Activated CD8-positive, alpha-beta T cell treated with anti-CD3 and anti-CD28 coated beads, Interleukin-2, amount 10 ng/mL, durations not matched to agents 7 days and 5 days (primary cell): ENCODE measurements around the gene LRRN4CL. TPM values are rescaled to one million over a fixed set of nuclear protein-coding genes. Genes with fewer than 3 reads are reported as not detected.
A peak's percentile ranks its signal among the peaks of the same experiment; 100 is the strongest.
"Not testable (repeated sequence)": the region's sequence is repeated elsewhere in the genome, so short reads cannot be mapped to it uniquely, and the experiment has no call there.

Experiments used
- ATAC-seq: fragments of 150-1000 bp; cut with Tn5 transposase; one replicate; pipeline ENCODE4 v1.10.0; 2021; ENCODE audit warnings: moderate library complexity
- CTCF ChIA-PET: fragments of 350-600 bp; sonication (Branson Sonifier 250); formaldehyde crosslinking; loops from one replicate; lab custom pipeline; 2021; ENCODE audit warnings: antibody characterized with exemption; lab: Charles Lee
- POLR2A ChIA-PET: fragments of 350-600 bp; sonication (Branson Sonifier 250); formaldehyde crosslinking; loops from one replicate; lab custom pipeline; 2021; ENCODE audit warnings: antibody characterized with exemption; lab: Charles Lee
- DNase-seq: peaks from one replicate; pipeline ENCODE4 v3.0.0-alpha.2; 2020
- H3K27ac Mint-ChIP-seq: one replicate; pipeline ENCODE4 v1.8.0; 2021; ENCODE audit warnings: mild to moderate bottlenecking, mixed read lengths
- H3K27me3 Mint-ChIP-seq: one replicate; pipeline ENCODE4 v1.8.0; 2021; ENCODE audit warnings: low read depth, mixed read lengths
- H3K36me3 Mint-ChIP-seq: one replicate; pipeline ENCODE4 v1.8.0; 2021; ENCODE audit warnings: low read depth, mixed read lengths
- H3K4me1 Mint-ChIP-seq: one replicate; pipeline ENCODE4 v1.8.0; 2021; ENCODE audit warnings: low read depth, mixed read lengths
- H3K4me3 Mint-ChIP-seq: one replicate; pipeline ENCODE4 v1.8.0; 2021; ENCODE audit warnings: mild to moderate bottlenecking, mixed read lengths
- H3K9me3 Mint-ChIP-seq: one replicate; pipeline ENCODE4 v1.8.0; 2022; ENCODE audit warnings: mixed read lengths; ENCODE audit not compliant: insufficient read depth
- total RNA-seq, 2 experiments: library from RNA; stranded (reverse); gene quantifications; one replicate each; pipeline ENCODE4 v1.2.3, GENCODE V29; 2021

The LRRN4CL gene
- under 1 TPM; 0.21 to 0.34 TPM for total RNA-seq

DNA sequence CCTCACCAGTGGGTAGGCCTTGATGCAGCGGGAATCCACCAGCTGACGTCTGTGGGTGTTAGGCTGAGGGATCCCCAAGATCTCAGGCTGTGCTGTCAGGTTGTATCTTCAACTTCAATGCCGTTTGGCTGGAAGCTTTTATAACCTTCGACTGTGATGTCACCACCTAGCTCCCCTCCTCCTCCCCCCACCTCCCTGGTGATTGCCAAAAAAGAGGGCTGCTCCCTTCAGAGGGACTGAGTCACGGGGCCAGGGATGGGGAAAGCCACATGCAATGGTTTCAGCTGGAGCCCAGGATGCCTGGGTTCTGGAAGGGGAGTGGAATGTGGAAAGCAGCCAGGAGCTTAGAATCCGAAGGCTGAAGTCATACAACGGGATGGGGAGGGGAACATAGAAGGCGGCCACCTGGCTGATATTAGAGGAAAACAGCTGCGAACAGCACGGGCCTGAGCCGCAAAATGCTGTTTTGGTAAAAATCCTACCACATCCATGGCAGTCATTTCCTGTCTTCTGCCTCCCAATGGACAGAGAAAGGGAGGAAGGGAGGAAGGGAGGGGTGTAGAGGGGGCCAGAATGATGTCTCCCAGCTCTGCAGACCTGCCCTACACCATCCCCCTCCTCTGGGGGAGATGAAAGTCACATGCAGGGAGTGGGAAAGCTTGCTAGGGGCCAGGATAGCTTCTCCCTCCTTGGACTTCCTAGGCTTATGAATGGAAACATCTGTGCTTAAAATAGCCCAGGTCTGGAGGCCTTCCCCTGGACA is at the start of gene LRRN4CL:
Gene LRRN4CL, minus strand, starts transcription at position 110 of the 763 bp plus-strand sequence. CDS start 1,022 bp downstream, outside the sequence.
- Mint-ChIP-seq H3K27ac (no peak within 1 kb of the TSS), H3K4me1 (peaks cover 4% of the 10 kb centered on the region), H3K4me3 (no peak within 1 kb of the TSS), H3K9me3 (no peaks in the 10 kb centered on the region), H3K36me3 (peaks cover 18% of the 10 kb centered on the region), H3K27me3 (peaks cover 10% of the 10 kb centered on the region)
- POLR2A ChIA-PET: interaction anchor here (1.2 to 2.2 kb wide), 5 partner anchors 9 to 151 kb away, joined by 4 to 7 read pairs (median 5); partner anchors contain the start of genes C11orf98, CSKMT and UBXN1
- DNase-seq (no peak), ATAC-seq (no peak)
- CTCF ChIA-PET: interaction anchor here (0.6 to 3.6 kb wide), 8 partner anchors 9 to 295 kb away, joined by 3 to 24 read pairs (median 3); partner anchors contain the start of genes C11orf98, CSKMT, LBHD1 and TUT1

DNA sequence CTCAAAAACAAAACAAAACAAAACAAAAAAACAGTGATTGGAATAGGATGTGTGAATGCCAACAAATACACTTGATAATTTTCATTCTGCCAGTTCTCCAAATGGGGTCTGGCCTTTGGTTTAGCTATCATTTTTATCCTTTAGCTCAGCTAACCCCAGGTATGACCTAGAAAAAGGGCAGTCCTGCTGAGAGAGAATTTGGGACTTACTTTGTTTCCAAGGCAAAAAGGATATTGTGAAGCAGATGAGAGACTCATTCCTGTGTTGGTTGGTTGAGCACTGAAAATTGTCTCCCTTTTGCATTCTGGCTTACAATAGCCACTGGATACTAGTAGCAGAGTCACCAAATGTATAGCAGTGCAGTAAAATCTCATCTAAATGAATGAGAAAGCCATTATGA is 47.9 kb upstream of the LRRN4CL start:
- Mint-ChIP-seq H3K4me3 (no peak overlapping the region), H3K27ac (no peak overlapping the region), H3K9me3 (no peaks in the 10 kb centered on the region), H3K4me1 (peaks cover 6% of the 10 kb centered on the region), H3K27me3 (no peaks in the 10 kb centered on the region), H3K36me3 (peaks cover 40% of the 10 kb centered on the region)
- no peak for ATAC-seq
- ChIA-PET CTCF (interaction anchor here (0.7 to 1.4 kb wide), 3 partner anchors 17 to 50 kb away, joined by 3 read pairs; partner anchors contain the start of genes TMEM179B and ZBTB3), POLR2A (interaction anchor here (0.7 to 1.9 kb wide), 5 partner anchors 17 to 104 kb away, joined by 3 to 6 read pairs (median 3); partner anchors contain the start of genes TMEM179B, WDR74 and ZBTB3)
- no peak for DNase-seq

DNA sequence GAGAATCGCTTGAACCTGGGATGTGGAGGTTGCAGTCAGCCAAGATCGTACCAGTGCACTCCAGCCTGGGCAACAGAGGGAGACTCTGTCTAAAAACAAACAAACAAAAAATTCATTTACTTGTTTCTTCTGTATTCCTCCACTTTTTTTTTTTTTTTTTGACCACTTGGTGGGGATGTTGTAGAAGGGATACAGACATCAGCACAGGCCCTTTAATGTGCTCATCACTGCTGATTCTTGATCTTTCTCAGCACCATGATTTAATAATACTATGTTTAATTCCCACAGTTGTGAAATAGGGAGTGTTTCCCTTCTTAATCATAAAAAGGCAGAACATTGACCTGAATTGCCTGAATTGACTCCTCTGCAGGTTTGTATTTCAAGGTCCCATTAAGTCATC is 43.5 kb upstream of the LRRN4CL start:
- Mint-ChIP-seq H3K4me1 (peaks cover 22% of the 10 kb centered on the region), H3K27ac (peak overlapping the region; percentile 43), H3K4me3 (no peak overlapping the region), H3K9me3 (no peaks in the 10 kb centered on the region), H3K27me3 (no peaks in the 10 kb centered on the region), H3K36me3 (peaks cover 34% of the 10 kb centered on the region)
- CTCF ChIA-PET: interaction anchor here (1.2 kb wide), 1 partner anchor 53 kb away, joined by 4 read pairs; no protein-coding TSS in a partner anchor
- no peak for DNase-seq
- ATAC-seq: no peak
- POLR2A ChIA-PET: no interaction called here

DNA sequence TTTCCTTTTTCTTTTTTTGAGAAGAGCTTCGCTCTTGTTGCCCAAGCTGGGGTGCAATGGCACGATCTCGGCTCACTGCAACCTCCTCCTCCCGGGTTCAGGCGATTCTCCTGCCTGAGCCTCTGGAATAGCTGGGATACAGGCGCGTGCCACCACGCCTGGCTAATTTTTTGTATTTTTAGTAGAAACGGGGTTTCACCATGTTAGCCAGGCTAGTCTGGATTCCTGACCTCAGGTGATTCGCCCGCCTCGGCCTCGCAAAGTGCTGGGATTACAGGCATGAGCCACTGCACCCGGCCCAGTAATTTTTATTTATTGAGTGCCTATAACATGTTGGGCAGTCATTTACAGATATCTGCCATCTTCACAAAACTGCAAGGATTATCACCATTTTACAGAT is 40.7 kb upstream of the LRRN4CL start:
- Mint-ChIP-seq H3K36me3 (peaks cover 46% of the 10 kb centered on the region), H3K4me3 (peak overlapping the region; percentile 94), H3K4me1 (peaks cover 26% of the 10 kb centered on the region)
- not testable (repeated sequence) for H3K27me3 Mint-ChIP-seq, H3K9me3 Mint-ChIP-seq, H3K27ac Mint-ChIP-seq, ATAC-seq, DNase-seq
- CTCF ChIA-PET: interaction anchor here (1.9 to 3.3 kb wide), 4 partner anchors 24 to 56 kb away, joined by 9 to 14 read pairs (median 10); partner anchors contain the start of genes TAF6L and ZBTB3
- POLR2A ChIA-PET: interaction anchor here (0.9 to 4.9 kb wide), 5 partner anchors 23 to 125 kb away, joined by 3 to 58 read pairs (median 15); partner anchors contain the start of genes TMEM179B, WDR74 and ZBTB3

DNA sequence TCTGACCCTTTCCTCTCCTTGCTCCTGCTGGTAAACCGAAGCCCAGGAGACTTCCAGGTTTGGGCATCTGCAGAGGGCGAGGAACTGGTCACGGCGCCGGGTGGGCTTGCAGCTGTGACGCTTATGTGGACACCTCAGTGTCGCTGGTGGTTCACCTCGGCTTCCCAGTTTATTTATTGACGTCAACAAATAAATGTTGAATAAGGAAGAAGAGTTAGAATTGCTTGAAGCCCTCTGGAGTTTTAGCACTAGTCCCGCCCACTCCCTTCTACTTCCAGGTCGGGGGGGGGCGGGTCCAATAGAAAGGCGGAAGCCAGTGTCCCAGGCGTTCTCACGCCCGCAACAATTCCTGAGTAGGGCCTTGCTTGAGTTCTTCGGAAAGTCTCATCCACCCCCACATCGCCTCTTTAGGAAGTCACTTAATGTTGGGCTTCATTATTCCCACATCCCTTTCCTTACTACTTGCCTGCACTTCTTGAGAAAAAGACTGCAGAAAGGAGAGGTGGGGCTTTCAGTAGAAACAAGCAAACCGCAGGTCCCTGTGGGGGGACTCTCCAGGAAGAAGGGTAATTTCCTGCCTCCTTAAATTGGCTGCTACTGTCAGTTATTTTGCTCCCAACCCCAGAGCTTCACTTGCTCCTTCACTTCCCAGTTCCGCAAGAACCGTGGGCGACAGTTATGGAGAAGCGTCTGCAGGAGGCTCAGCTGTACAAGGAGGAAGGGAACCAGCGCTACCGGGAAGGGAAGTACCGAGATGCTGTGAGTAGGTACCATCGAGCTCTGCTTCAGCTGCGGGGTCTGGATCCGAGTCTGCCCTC is 39.0 kb upstream of the LRRN4CL start, which contains the start of gene TTC9C:
Gene TTC9C, plus strand, starts transcription at position 316 of the 818 bp plus-strand sequence. Its CDS starts 363 bp downstream, at position 679.
- H3K36me3 Mint-ChIP-seq: peaks cover 58% of the 10 kb centered on the region
- ATAC-seq (peak; percentile 34), DNase-seq (peak; percentile 91)
- peak within 1 kb of the TSS; percentile 94 for H3K4me3 Mint-ChIP-seq
- ChIA-PET POLR2A (interaction anchor here (1.0 to 7.7 kb wide), 11 partner anchors 18 to 153 kb away, joined by 3 to 123 read pairs (median 20); partner anchors contain the start of genes BSCL2, C11orf98, CSKMT and GANAB), CTCF (interaction anchor here (0.7 to 3.3 kb wide), 12 partner anchors 13 to 153 kb away, joined by 3 to 14 read pairs (median 6); partner anchors contain the start of genes NXF1, POLR2G, SLC3A2 and TAF6L)
- H3K27me3 Mint-ChIP-seq: no peaks in the 10 kb centered on the region
- peaks cover 42% of the 10 kb centered on the region for H3K4me1 Mint-ChIP-seq
- H3K27ac Mint-ChIP-seq: peak within 1 kb of the TSS; percentile 96
- no peaks in the 10 kb centered on the region for H3K9me3 Mint-ChIP-seq

DNA sequence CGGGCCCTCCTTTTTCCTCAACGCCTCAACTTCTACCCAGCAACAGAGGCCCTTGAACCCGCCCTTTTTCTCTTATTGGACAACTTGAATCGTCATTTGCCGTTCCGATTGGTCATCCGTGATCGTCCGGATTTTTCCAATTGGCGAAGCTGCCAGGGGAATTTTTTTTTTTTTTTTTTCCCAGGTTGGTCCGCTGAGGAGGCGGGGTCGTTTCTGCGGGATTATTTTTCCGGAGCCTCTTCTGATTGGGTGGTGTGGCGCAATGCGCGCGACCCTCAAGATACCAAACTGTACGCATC is 38.5 kb upstream of the LRRN4CL start:
- Mint-ChIP-seq H3K4me1 (peaks cover 41% of the 10 kb centered on the region), H3K4me3 (peak overlapping the region; percentile 94), H3K36me3 (peaks cover 58% of the 10 kb centered on the region), H3K27me3 (no peaks in the 10 kb centered on the region), H3K27ac (peak overlapping the region; percentile 96), H3K9me3 (no peaks in the 10 kb centered on the region)
- DNase-seq: peak; percentile 92
- peak; percentile 63 for ATAC-seq
- ChIA-PET POLR2A (interaction anchor here (0.6 to 7.7 kb wide), 23 partner anchors 9 to 154 kb away, joined by 3 to 123 read pairs (median 8); partner anchors contain the start of genes BSCL2, C11orf98, CSKMT and GANAB), CTCF (interaction anchor here (0.6 to 2.3 kb wide), 19 partner anchors 13 to 153 kb away, joined by 3 to 12 read pairs (median 4); partner anchors contain the start of genes C11orf98, CSKMT, MTA2 and NXF1)

DNA sequence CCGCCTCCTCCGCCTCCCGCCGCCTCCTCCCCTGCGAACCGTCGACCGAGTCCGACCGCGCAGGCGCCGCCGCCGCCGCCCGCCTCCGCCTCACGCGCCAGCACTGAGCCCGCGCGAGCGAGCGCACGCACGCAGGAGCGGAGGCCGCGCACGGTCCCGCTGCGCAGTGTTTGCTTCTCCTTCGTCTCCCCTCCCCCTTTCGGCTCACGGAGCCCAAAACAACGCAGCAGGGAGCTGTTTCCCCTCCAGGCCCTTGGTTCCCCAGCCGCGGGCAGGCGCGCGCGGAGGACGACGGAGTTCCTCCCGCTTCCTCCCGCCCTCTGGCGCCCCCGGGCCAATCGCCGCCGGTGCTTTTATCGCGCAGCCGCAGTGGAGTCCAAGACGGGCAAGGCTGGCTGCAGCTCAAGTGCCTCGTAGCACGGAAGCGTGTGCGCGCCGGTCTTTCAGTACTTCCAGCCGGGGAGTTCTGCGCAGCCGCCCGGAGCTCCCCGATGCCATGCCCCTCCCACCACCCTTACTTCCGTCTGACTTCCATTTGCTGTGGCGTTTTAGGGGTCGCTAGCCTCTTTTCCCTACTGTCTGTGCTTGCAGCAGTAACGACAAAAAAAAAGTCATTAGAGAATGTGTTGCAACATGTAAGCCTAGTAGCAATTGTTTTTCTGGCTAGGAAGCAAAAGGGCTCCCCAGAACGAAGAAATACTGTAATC is 38.0 kb upstream of the LRRN4CL start, which contains the start of gene HNRNPUL2:
Gene HNRNPUL2, minus strand, starts transcription at position 293 of the 707 bp plus-strand sequence. CDS start 301 bp downstream, outside the sequence.
- Mint-ChIP-seq H3K4me3 (peak within 1 kb of the TSS; percentile 94), H3K27ac (peak within 1 kb of the TSS; percentile 96), H3K9me3 (no peaks in the 10 kb centered on the region), H3K4me1 (peaks cover 46% of the 10 kb centered on the region), H3K36me3 (peaks cover 61% of the 10 kb centered on the region), H3K27me3 (no peaks in the 10 kb centered on the region)
- POLR2A ChIA-PET: interaction anchor here (0.6 to 7.7 kb wide), 23 partner anchors 8 to 154 kb away, joined by 3 to 123 read pairs (median 6); partner anchors contain the start of genes BSCL2, C11orf98, CSKMT and GANAB
- peak; percentile 99 for DNase-seq
- CTCF ChIA-PET: interaction anchor here (0.6 to 2.3 kb wide), 24 partner anchors 10 to 154 kb away, joined by 3 to 12 read pairs (median 4); partner anchors contain the start of genes BSCL2, C11orf98, CSKMT and GNG3
- peak; percentile 87 for ATAC-seq

DNA sequence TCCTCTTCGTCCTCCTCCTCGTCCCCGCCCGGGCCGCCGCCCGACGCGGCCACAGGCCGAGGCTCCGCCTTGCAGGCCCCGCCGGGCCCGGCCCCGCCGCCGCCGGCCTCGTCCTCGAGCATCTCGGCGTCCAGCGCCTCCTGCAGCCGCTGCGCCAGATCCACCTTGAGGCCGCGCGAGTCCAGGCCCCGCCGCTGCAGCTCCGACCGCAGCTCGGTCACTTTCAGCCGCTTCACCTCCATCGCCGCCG is 37.5 kb upstream of the LRRN4CL start:
- Mint-ChIP-seq H3K4me1 (peaks cover 50% of the 10 kb centered on the region), H3K4me3 (peak overlapping the region; percentile 94), H3K36me3 (peaks cover 66% of the 10 kb centered on the region), H3K27ac (peak overlapping the region; percentile 96), H3K9me3 (no peaks in the 10 kb centered on the region), H3K27me3 (no peaks in the 10 kb centered on the region)
- no peak for ATAC-seq
- ChIA-PET POLR2A (interaction anchor here (0.8 to 7.7 kb wide), 19 partner anchors 8 to 155 kb away, joined by 3 to 123 read pairs (median 11); partner anchors contain the start of genes BSCL2, C11orf98, CSKMT and GNG3), CTCF (interaction anchor here (0.6 to 2.3 kb wide), 18 partner anchors 10 to 154 kb away, joined by 3 to 12 read pairs (median 4); partner anchors contain the start of genes BSCL2, C11orf98, CSKMT and GNG3)
- no peak for DNase-seq

DNA sequence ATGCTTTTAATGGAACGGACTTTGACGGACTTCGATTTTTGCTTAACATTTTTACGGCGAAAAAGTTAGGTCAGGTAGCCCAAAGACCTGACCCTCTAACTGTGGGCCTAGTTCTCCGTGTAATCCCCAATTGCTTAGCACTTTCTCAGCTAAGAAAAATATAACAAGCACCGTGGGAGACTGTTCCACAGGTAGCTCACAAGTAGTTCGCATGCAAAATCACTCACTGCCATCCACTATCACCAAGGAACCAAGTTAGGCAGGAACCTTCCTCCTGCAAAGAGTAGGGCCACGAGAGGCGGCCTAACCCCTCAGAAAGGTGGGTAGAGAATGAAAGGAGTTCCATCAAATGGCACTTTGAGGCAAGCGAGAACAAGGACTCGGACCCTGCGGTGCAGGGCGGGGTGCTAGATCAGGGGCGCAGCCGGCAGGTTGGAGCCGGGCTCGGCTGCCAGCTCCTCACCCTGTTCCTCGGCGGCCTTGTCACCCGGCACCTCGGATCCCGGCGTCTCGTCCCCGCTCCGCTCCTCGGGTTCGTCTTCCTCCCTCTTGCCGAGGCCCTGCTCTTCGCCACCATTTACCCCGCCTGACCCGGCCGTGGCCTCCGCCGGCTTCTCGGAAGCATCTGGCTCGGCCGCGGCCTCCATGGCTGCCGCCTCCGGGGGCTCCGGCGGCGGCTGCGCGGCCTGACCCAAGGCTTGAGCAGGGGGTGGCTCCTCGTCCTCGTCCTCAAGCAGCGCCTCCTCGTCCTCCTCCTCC is 37.0 kb upstream of the LRRN4CL start:
- DNase-seq (peak; percentile 39), ATAC-seq (no peak)
- CTCF ChIA-PET: interaction anchor here (0.6 to 4.1 kb wide), 13 partner anchors 9 to 155 kb away, joined by 3 to 12 read pairs (median 5); partner anchors contain the start of genes SLC3A2, TAF6L, TMEM179B and ZBTB3
- peak overlapping the region; percentile 96 for H3K27ac Mint-ChIP-seq
- H3K36me3 Mint-ChIP-seq: peaks cover 69% of the 10 kb centered on the region
- H3K4me1 Mint-ChIP-seq: peaks cover 52% of the 10 kb centered on the region
- POLR2A ChIA-PET: interaction anchor here (0.7 to 7.7 kb wide), 17 partner anchors 16 to 155 kb away, joined by 3 to 123 read pairs (median 11); partner anchors contain the start of genes BSCL2, C11orf98, CSKMT and GNG3
- no peaks in the 10 kb centered on the region for H3K27me3 Mint-ChIP-seq
- no peaks in the 10 kb centered on the region for H3K9me3 Mint-ChIP-seq
- H3K4me3 Mint-ChIP-seq: peak overlapping the region; percentile 94
